HG03064 (cell line): ENCODE data around the gene SERPINB10.

Experiments used
- ATAC-seq: cut with Tn5 transposase; IDR thresholded peaks from one replicate; pipeline ENCODE4 v1.9.1; 2021; ENCODE audit warnings: low read depth; ENCODE audit not compliant: unreplicated experiment

The SERPINB10 gene

DNA sequence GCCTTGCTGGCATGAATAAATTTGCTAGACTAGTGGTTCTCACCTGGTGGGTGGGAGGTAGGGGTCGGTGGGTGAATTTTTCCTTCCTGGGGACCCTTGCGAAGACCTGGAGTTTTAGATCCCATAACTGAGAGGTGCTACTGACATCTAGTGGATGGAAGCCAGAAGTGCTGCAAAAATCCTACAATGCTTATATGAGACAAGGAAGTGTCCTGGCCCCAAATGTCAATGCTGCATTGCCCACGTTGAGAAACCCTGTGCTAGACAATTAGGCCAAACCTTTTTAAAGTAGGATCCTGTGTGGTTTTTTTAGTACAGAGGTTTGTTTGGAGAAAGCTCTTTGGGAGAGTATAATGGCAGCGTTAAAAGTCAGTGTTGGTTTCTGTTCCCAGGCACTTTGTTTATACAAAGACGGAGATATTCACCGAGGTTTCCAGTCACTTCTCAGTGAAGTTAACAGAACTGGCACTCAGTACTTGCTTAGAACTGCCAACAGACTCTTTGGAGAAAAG is 71.7 kb downstream of the SERPINB10 start:
- ATAC-seq = peak; percentile 63

DNA sequence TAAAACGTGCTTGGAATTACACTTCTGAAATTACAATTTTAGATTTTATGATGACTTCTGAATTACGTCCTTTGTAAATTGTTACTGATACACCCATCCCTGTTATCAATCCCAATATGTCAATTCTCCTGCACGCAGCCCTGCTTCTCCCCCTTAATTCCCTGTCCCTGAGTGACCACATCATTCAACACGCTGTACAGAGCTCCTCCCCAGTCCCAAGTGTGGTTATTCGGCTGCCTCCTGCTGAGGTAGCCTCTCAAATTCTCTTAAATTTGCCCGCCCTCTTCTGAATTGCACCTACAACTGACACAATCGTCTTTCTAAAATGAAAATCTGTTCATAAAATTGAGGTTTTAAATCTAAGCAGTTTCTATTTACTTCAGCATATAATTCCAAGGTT is 72.3 kb downstream of the SERPINB10 start:
- no peak for ATAC-seq

DNA sequence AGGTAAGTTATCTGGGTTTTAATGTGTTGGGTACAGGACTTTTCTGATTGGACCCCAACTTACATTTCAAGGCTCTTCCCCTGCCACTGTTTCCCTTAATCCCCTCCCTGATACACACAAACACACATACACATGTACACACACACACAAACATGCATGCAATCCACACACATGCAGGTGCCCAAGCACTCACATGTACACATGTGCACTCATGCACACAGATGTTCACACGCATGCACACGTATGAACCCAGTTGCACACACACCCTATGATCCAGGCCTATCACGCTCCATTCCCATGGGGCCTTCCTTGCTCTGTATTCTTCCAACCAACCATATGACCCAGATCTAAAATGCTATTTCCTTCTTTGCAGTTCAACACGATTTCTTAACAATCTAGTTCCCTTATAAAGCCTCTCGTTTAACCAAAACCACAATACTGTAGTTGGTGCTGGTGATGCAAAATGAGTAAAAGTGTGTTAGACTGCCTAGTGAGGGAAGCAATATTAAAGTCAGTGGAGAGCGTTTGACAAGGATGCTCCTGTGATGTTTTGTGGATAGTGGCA is 73.2 kb downstream of the SERPINB10 start:
- ATAC-seq = no peak

DNA sequence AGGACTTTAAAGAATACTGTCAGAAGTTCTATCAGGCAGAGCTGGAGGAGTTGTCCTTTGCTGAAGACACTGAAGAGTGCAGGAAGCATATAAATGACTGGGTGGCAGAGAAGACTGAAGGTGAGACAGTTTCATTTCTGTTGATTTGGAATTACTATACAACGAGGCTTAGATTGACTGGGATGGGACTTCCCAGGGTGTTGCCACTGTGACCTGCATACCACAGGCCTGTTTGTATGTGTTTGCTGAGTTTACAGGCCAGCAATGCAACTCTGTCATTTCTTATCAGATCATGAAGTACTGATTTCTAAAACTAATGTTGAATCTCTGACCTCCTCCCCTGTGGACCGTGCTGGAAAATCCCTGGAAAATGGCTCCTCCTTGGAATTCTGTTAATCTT is 74.0 kb downstream of the SERPINB10 start:
- ATAC-seq = no peak

DNA sequence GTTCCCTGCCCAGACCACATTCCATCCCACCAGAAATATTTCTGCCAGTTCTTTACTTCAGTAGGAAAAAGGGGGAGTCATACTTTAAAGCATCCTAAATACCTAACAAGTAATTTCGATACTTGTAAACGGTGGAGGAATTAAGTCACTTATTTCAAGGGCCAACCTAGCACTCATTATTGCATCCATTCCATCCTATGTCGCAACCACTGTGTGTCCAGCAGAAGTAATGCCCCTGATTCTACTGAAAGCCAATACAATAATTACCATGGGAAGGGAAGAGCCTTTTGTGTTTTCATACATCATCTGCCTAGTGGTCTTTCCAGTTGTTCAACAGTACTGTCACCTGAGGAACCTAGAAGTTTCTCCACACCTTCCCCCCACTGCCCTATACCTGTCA is 74.6 kb downstream of the SERPINB10 start:
- no peak for ATAC-seq
